IPS-18a (cell line): Measurements from ENCODE around the gene NTRK3.

Experiments
- H3K27ac ChIP-seq: one replicate; pipeline ENCODE4 v1.5.1; 2013; ENCODE audit warnings: low read length
- H3K27me3 ChIP-seq: one replicate; pipeline ENCODE4 v1.6.1; 2013; ENCODE audit warnings: mild to moderate bottlenecking, low read length; ENCODE audit not compliant: control insufficient read depth, insufficient read depth
- H3K36me3 ChIP-seq: one replicate; pipeline ENCODE4 v1.6.1; 2013; ENCODE audit warnings: low read depth, low read length; ENCODE audit not compliant: control insufficient read depth
- H3K4me1 ChIP-seq: one replicate; pipeline ENCODE4 v1.6.1; 2013; ENCODE audit warnings: low read depth, low read length; ENCODE audit not compliant: control insufficient read depth
- H3K4me3 ChIP-seq: one replicate; pipeline ENCODE4 v1.5.1; 2013; ENCODE audit warnings: low read length
- H3K9ac ChIP-seq: one replicate; pipeline ENCODE4 v1.6.1; 2013; ENCODE audit warnings: mild to moderate bottlenecking, low read length, moderate library complexity
- H3K9me3 ChIP-seq: one replicate; pipeline ENCODE4 v1.6.1; 2013; ENCODE audit warnings: low read depth, low read length; ENCODE audit not compliant: control insufficient read depth

NTRK3 gene

GRCh38 chr15:87944691-87945090, 311.8 kb downstream of the NTRK3 start:
- no peak overlapping the region for H3K4me3 ChIP-seq
- H3K9me3 ChIP-seq: no peaks in the 10 kb centered on the region
- no peaks in the 10 kb centered on the region for H3K4me1 ChIP-seq
- no peak overlapping the region for H3K9ac ChIP-seq
- H3K27me3 ChIP-seq: no peaks in the 10 kb centered on the region
- H3K27ac ChIP-seq: no peak overlapping the region
- no peaks in the 10 kb centered on the region for H3K36me3 ChIP-seq

GRCh38 chr15:87944050-87944449, 312.5 kb downstream of the NTRK3 start:
- no peak overlapping the region for H3K9ac ChIP-seq
- H3K27me3 ChIP-seq: no peaks in the 10 kb centered on the region
- no peak overlapping the region for H3K27ac ChIP-seq
- H3K9me3 ChIP-seq: no peaks in the 10 kb centered on the region
- no peak overlapping the region for H3K4me3 ChIP-seq
- H3K4me1 ChIP-seq: no peaks in the 10 kb centered on the region
- H3K36me3 ChIP-seq: no peaks in the 10 kb centered on the region

- no peak overlapping the region for H3K27ac ChIP-seq
- no peaks in the 10 kb centered on the region for H3K4me1 ChIP-seq
- H3K9me3 ChIP-seq: no peaks in the 10 kb centered on the region
- no peak overlapping the region for H3K9ac ChIP-seq
- no peaks in the 10 kb centered on the region for H3K36me3 ChIP-seq
- H3K27me3 ChIP-seq: no peaks in the 10 kb centered on the region
- no peak overlapping the region for H3K4me3 ChIP-seq
Measured at GRCh38 chr15:87943626-87944025, 312.9 kb downstream of the NTRK3 start.

- Histone ChIP-seq H3K27me3 (no peaks in the 10 kb centered on the region), H3K9ac (no peak overlapping the region), H3K4me3 (no peak overlapping the region), H3K36me3 (no peaks in the 10 kb centered on the region), H3K4me1 (no peaks in the 10 kb centered on the region), H3K9me3 (no peaks in the 10 kb centered on the region), H3K27ac (no peak overlapping the region)
Measured at GRCh38 chr15:87942316-87942715, 314.2 kb downstream of the NTRK3 start.

- Histone ChIP-seq H3K4me3 (no peak overlapping the region), H3K9ac (no peak overlapping the region), H3K27me3 (no peaks in the 10 kb centered on the region), H3K9me3 (no peaks in the 10 kb centered on the region), H3K4me1 (no peaks in the 10 kb centered on the region), H3K27ac (no peak overlapping the region), H3K36me3 (no peaks in the 10 kb centered on the region)
Measured at GRCh38 chr15:87941606-87942005, 314.9 kb downstream of the NTRK3 start.

- Histone ChIP-seq H3K4me1 (no peaks in the 10 kb centered on the region), H3K36me3 (no peaks in the 10 kb centered on the region), H3K9me3 (no peaks in the 10 kb centered on the region), H3K27ac (no peak overlapping the region), H3K4me3 (no peak overlapping the region), H3K27me3 (no peaks in the 10 kb centered on the region), H3K9ac (no peak overlapping the region)
Measured at GRCh38 chr15:87940768-87941167, 315.8 kb downstream of the NTRK3 start.

- H3K9me3 ChIP-seq: no peaks in the 10 kb centered on the region
- no peaks in the 10 kb centered on the region for H3K27me3 ChIP-seq
- no peak overlapping the region for H3K27ac ChIP-seq
- H3K9ac ChIP-seq: no peak overlapping the region
- no peaks in the 10 kb centered on the region for H3K36me3 ChIP-seq
- no peak overlapping the region for H3K4me3 ChIP-seq
- H3K4me1 ChIP-seq: no peaks in the 10 kb centered on the region
Measured at GRCh38 chr15:87939848-87940457, 316.6 kb downstream of the NTRK3 start.

- Histone ChIP-seq H3K27ac (no peak overlapping the region), H3K9ac (no peak overlapping the region), H3K4me1 (no peaks in the 10 kb centered on the region), H3K4me3 (no peak overlapping the region), H3K9me3 (no peaks in the 10 kb centered on the region), H3K27me3 (no peaks in the 10 kb centered on the region), H3K36me3 (no peaks in the 10 kb centered on the region)
Measured at GRCh38 chr15:87938031-87938430, 318.5 kb downstream of the NTRK3 start.

- H3K4me3 ChIP-seq: no peak overlapping the region
- H3K4me1 ChIP-seq: no peaks in the 10 kb centered on the region
- H3K36me3 ChIP-seq: no peaks in the 10 kb centered on the region
- H3K9ac ChIP-seq: no peak overlapping the region
- no peaks in the 10 kb centered on the region for H3K27me3 ChIP-seq
- H3K9me3 ChIP-seq: no peaks in the 10 kb centered on the region
- no peak overlapping the region for H3K27ac ChIP-seq
Measured at GRCh38 chr15:87935583-87935982, 321.0 kb downstream of the NTRK3 start.

GRCh38 chr15:87931584-87931983, 325.0 kb downstream of the NTRK3 start:
- Histone ChIP-seq H3K4me3 (no peak overlapping the region), H3K4me1 (no peaks in the 10 kb centered on the region), H3K9me3 (no peaks in the 10 kb centered on the region), H3K27ac (no peak overlapping the region), H3K27me3 (no peaks in the 10 kb centered on the region), H3K36me3 (no peaks in the 10 kb centered on the region), H3K9ac (no peak overlapping the region)

GRCh38 chr15:87930457-87930856, 326.1 kb downstream of the NTRK3 start:
- H3K27me3 ChIP-seq: no peaks in the 10 kb centered on the region
- no peaks in the 10 kb centered on the region for H3K4me1 ChIP-seq
- H3K36me3 ChIP-seq: no peaks in the 10 kb centered on the region
- no peak overlapping the region for H3K27ac ChIP-seq
- H3K9me3 ChIP-seq: no peaks in the 10 kb centered on the region
- H3K9ac ChIP-seq: no peak overlapping the region
- no peak overlapping the region for H3K4me3 ChIP-seq

GRCh38 chr15:87929841-87930240, 326.7 kb downstream of the NTRK3 start:
- no peaks in the 10 kb centered on the region for H3K4me1 ChIP-seq
- H3K36me3 ChIP-seq: no peaks in the 10 kb centered on the region
- H3K27me3 ChIP-seq: no peaks in the 10 kb centered on the region
- H3K9me3 ChIP-seq: no peaks in the 10 kb centered on the region
- H3K27ac ChIP-seq: no peak overlapping the region
- no peak overlapping the region for H3K9ac ChIP-seq
- H3K4me3 ChIP-seq: no peak overlapping the region
